HepG2 (cell line): ENCODE results near the gene NAT14. TPM values are rescaled to one million over a fixed set of nuclear protein-coding genes. Genes with fewer than 3 reads are reported as not detected.

Source experiments
- HNF4G ChIP-seq, 2 experiments: sonication (generic) in 1 of 2; formaldehyde crosslinking in 1 of 2; IDR thresholded peaks; 2 replicates each; pipeline versions ENCODE4 v1.4.0 to v1.6.1; 2011 to 2020; ENCODE audit warnings: borderline replicate concordance in 2 of 2, low read depth in 2 of 2, mild to moderate bottlenecking in 2 of 2, low read length in 1 of 2, missing genetic modification reagents in 1 of 2, moderate library complexity in 1 of 2
- KLF12 ChIP-seq: sonication (generic); formaldehyde crosslinking; IDR thresholded peaks from 2 replicates; pipeline ENCODE4 v1.4.0; 2020; ENCODE audit warnings: missing genetic modification reagents, borderline replicate concordance
- LCORL ChIP-seq, 2 experiments: fragments of 450-650 bp in 1 of 2; sonication (generic) in 1 of 2; formaldehyde crosslinking in 1 of 2; IDR thresholded peaks; 2 replicates each; pipeline versions ENCODE4 v1.5.0 to v1.6.1; 2017 to 2020; ENCODE audit warnings: antibody characterized with exemption in 1 of 2, missing genetic modification reagents in 1 of 2
- PHF8 ChIP-seq: sonication (generic); formaldehyde crosslinking; IDR thresholded peaks from 2 replicates; pipeline ENCODE4 v1.5.0; 2020; ENCODE audit warnings: missing genetic modification reagents
- POLR2A ChIP-seq, 2 experiments: IDR thresholded peaks; 2 replicates each; pipeline ENCODE4 v1.6.1; 2011; ENCODE audit warnings: low read depth in 2 of 2, low read length in 2 of 2, mild to moderate bottlenecking in 1 of 2, moderate library complexity in 1 of 2; ENCODE audit not compliant: insufficient read depth in 1 of 2
- POLR2G ChIP-seq: fragments of 200-400 bp; formaldehyde crosslinking; IDR thresholded peaks from 2 replicates; pipeline ENCODE4 v1.6.1; 2018; ENCODE audit warnings: mild to moderate bottlenecking, low read depth, low read length, moderate library complexity
- RAD21 ChIP-seq: fragments of 450-650 bp; formaldehyde crosslinking; IDR thresholded peaks from 2 replicates; pipeline ENCODE4 v1.5.0; 2020; ENCODE audit warnings: mild to moderate bottlenecking
- RFX1 ChIP-seq: fragments of 450-650 bp; IDR thresholded peaks from 2 replicates; pipeline ENCODE4 v1.6.1; 2017
- SALL1 ChIP-seq: sonication (generic); formaldehyde crosslinking; IDR thresholded peaks from 2 replicates; pipeline ENCODE4 v1.8.0; 2022; ENCODE audit warnings: mild to moderate bottlenecking, missing genetic modification reagents
- SMAD1 ChIP-seq: sonication (generic); formaldehyde crosslinking; IDR thresholded peaks from 2 replicates; pipeline ENCODE4 v1.4.0; 2020; ENCODE audit warnings: missing genetic modification reagents, low read depth, mild to moderate bottlenecking, borderline replicate concordance
- ZNF263 ChIP-seq: sonication (generic); formaldehyde crosslinking; IDR thresholded peaks from 2 replicates; pipeline ENCODE4 v1.4.0; 2020; ENCODE audit warnings: missing genetic modification reagents
- ZNF34 ChIP-seq: sonication (generic); formaldehyde crosslinking; IDR thresholded peaks from 2 replicates; pipeline ENCODE4 v1.4.0; 2020; ENCODE audit warnings: mild to moderate bottlenecking, missing genetic modification reagents, borderline replicate concordance
- ZNF660 ChIP-seq: sonication (generic); formaldehyde crosslinking; IDR thresholded peaks from 2 replicates; pipeline ENCODE4 v1.5.1; 2020; ENCODE audit warnings: mild to moderate bottlenecking, low read depth, missing genetic modification reagents, borderline replicate concordance
- ZNF850 ChIP-seq: sonication (generic); formaldehyde crosslinking; conservative IDR thresholded peaks from 2 replicates; pipeline ENCODE4 v1.9.0; 2021; ENCODE audit warnings: mild to moderate bottlenecking, missing genetic modification reagents
- polyA plus RNA-seq, 8 experiments: library from polyadenylated mRNA; depleted of rRNA in 3 of 8; stranded (reverse) in 7 of 8; unstranded in 1 of 8; fragments of >200 nt; fragmentation: Illumina TruSeq in 4 of 8; extraction: Trizol in 4 of 8; gene quantifications; 2 replicates each; pipeline versions ENCODE4 v1.2.1 to v1.2.3, GENCODE V29; 2011 to 2016; ENCODE audit warnings: low read depth in 4 of 8, missing spikeins in 1 of 8, mixed read lengths in 1 of 8; ENCODE audit not compliant: insufficient read depth in 1 of 8
- total RNA-seq, 5 experiments: library from RNA; depleted of rRNA; stranded (reverse); fragments of >200 nt; fragmentation: Illumina TruSeq; extraction: Trizol; gene quantifications; 2 replicates each; pipeline ENCODE4 v1.2.3, GENCODE V29; 2016; ENCODE audit warnings: low read depth in 1 of 5
- TF ChIP-seq, protein P1 (sequence below): sonication (generic); formaldehyde crosslinking; IDR thresholded peaks from 2 replicates; pipeline ENCODE4; 2020; ENCODE audit warnings: missing genetic modification reagents, mild to moderate bottlenecking, borderline replicate concordance
- TF ChIP-seq, protein P2 (sequence below), 2 experiments: sonication (generic) in 1 of 2; formaldehyde crosslinking in 1 of 2; IDR thresholded peaks; 2 replicates each; pipeline versions ENCODE4 v1.6.1 to v1.9.0; 2014 to 2022; ENCODE audit warnings: antibody characterized with exemption in 1 of 2, borderline replicate concordance in 1 of 2, inconsistent platforms in 1 of 2, low read depth in 1 of 2, missing genetic modification reagents in 1 of 2

Gene NAT14
- total and polyA plus RNA-seq, 2 of the 13 experiments (the other 11 are each of a cell fraction or from before 2014, with no cell fraction given) = 20.7 to 22.3 TPM

DNA sequence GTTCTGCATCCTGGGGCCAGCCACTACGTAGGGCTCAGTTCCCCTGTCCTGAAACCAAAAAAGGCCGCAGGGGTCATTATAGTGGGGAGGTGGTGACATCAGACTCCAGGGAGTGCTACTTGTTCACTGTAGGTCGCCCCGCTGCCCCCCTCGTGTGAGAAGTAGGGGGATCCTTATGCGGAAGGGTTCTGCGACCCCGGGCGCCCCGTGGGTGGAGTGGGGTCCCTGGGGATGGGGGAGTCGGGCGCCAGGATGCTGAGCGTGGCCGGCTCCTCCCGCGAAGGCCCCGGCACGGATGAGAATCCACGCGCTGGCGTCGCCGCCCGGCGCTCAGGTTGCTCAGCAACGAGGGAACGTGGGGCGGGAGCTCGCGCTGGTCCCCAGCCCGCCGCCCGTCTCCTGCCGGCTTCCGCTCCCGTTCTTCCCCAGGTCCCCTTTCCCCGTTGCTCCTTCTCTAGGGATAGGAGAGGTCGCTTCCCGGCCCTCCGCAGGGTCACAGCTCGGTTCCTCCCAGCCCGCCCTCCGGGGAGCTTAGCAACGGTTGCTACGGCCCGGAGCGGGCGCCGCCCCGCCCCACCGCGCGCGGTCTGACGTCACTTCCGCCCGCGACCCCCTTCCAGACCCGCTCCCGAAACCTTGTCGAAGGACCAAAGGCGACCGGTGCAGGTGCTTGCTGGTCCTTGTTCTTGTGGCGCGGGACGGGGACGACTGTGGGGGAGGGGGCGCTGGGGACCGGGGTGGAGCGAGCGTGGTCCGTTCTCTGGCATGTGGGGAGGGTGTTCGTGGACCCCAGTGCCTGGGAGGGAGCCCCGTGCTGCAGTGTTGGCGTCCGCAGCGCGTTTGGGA, at the start of gene NAT14 (continued):
- TF ChIP-seq RAD21 (CRISPR knock-in tag) (0 out of 2 replicates have a peak, but pooled peaks have one; percentile 8), POLR2A (IDR thresholded peaks at IDR 0.05; ENCODE audit: insufficient read depth in 1 of 2, low read depth in 2 of 2, low read length in 2 of 2) (peak in 1 of 2 experiments; percentile 57; a peak in 2 of 4 replicates), ZNF34 (CRISPR knock-in tag) (no peak), HNF4G (IDR thresholded peaks at IDR 0.05; ENCODE audit: borderline replicate concordance, low read depth, low read length) (peak; percentile 5; the same call in 1 of the 2 replicates), HNF4G (CRISPR knock-in tag; IDR thresholded peaks at IDR 0.05; ENCODE audit: borderline replicate concordance, low read depth) (no peak), RFX1 (peak; percentile 81), SALL1 (CRISPR knock-in tag) (peak; percentile 20; the same call in 1 of the 2 replicates), ZNF263 (CRISPR knock-in tag) (no peak), SMAD1 (CRISPR knock-in tag) (0 out of 2 replicates have a peak, but pooled peaks have one; percentile 70), KLF12 (peak; percentile 67; the same call in 1 of the 2 replicates), ZNF660 (CRISPR knock-in tag) (no peak), ZNF850 (CRISPR knock-in tag) (no peak), POLR2G (peak; percentile 69), PHF8 (CRISPR knock-in tag) (peak; percentile 60), LCORL (IDR thresholded peaks at IDR 0.05) (no peak), LCORL (CRISPR knock-in tag; IDR thresholded peaks at IDR 0.05) (peak; percentile 37; the same call in 1 of the 2 replicates)
- TF ChIP-seq, protein P1, sequence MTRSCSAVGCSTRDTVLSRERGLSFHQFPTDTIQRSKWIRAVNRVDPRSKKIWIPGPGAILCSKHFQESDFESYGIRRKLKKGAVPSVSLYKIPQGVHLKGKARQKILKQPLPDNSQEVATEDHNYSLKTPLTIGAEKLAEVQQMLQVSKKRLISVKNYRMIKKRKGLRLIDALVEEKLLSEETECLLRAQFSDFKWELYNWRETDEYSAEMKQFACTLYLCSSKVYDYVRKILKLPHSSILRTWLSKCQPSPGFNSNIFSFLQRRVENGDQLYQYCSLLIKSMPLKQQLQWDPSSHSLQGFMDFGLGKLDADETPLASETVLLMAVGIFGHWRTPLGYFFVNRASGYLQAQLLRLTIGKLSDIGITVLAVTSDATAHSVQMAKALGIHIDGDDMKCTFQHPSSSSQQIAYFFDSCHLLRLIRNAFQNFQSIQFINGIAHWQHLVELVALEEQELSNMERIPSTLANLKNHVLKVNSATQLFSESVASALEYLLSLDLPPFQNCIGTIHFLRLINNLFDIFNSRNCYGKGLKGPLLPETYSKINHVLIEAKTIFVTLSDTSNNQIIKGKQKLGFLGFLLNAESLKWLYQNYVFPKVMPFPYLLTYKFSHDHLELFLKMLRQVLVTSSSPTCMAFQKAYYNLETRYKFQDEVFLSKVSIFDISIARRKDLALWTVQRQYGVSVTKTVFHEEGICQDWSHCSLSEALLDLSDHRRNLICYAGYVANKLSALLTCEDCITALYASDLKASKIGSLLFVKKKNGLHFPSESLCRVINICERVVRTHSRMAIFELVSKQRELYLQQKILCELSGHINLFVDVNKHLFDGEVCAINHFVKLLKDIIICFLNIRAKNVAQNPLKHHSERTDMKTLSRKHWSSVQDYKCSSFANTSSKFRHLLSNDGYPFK (CRISPR knock-in tag) = peak; percentile 45; the same call in 1 of the 2 replicates
- TF ChIP-seq, protein P2, sequence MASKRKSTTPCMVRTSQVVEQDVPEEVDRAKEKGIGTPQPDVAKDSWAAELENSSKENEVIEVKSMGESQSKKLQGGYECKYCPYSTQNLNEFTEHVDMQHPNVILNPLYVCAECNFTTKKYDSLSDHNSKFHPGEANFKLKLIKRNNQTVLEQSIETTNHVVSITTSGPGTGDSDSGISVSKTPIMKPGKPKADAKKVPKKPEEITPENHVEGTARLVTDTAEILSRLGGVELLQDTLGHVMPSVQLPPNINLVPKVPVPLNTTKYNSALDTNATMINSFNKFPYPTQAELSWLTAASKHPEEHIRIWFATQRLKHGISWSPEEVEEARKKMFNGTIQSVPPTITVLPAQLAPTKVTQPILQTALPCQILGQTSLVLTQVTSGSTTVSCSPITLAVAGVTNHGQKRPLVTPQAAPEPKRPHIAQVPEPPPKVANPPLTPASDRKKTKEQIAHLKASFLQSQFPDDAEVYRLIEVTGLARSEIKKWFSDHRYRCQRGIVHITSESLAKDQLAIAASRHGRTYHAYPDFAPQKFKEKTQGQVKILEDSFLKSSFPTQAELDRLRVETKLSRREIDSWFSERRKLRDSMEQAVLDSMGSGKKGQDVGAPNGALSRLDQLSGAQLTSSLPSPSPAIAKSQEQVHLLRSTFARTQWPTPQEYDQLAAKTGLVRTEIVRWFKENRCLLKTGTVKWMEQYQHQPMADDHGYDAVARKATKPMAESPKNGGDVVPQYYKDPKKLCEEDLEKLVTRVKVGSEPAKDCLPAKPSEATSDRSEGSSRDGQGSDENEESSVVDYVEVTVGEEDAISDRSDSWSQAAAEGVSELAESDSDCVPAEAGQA (IDR thresholded peaks at IDR 0.05; ENCODE audit: low read depth) = peak; percentile 55; the same call in 1 of the 2 replicates
- TF ChIP-seq, protein P2 (CRISPR knock-in tag; IDR thresholded peaks at IDR 0.05; ENCODE audit: borderline replicate concordance) = no peak
